NCI-H748 treated with DMSO at 0.1 percent for 48 hours (cell line): ENCODE measurements around the gene HFE.

Experiments used
- DNase-seq: peaks from one replicate; lab custom pipeline; 2025; lab: John Stamatoyannopoulos, UW

Gene HFE

DNA sequence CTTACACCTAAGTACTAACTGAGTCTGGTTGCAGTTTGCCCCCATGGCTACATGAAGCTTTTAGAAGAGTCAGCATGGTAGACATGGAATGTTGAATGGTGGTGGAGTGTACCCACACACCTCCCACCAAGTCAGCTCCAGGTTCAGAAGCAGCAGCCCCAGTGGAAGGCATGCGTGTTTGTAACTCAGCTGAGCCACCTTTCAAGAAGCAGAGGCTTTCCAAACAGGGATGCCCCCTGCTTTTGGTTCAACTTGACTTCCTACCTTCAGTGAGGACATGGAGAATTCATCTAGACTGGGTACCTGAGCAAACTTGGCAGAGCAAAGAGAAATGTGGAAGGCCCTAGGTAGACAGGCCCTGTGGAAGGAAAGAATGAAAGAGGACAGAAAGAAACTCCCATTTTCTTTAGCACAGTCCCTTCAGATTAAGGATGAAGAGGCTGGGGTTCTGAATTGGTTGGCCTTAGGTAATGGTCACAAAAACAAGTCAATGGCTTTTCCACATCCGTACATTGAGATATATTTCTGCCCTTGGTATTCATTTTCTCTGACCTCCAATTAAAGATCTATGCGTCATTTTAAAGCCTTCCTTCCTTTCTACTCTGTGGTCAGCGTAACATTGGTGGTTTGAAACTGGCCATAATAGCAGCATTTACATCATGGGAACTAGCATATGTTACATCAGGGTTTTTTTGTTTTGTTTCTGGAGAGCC is 53.2 kb downstream of the HFE start:
- DNase-seq = no peak

DNA sequence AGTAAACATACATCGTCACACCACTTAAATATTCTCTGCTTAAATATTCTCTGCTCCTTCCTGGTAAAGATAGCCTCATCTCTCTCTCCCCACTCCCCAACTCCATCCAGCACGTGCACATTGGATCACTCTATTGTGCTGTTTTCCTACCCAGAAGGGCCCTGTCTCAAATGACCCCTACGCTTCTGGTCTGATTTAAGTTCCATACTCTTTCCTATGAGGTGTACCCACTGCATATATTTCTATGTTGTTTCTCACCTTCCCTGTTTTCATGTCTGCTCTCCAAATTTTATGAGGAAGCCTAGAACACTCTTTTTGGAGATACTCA is 53.7 kb downstream of the HFE start:
- DNase-seq = no peak

GRCh38 chr6:26141378-26141904 is 54.2 kb downstream of the HFE start:
- no peak for DNase-seq

DNA sequence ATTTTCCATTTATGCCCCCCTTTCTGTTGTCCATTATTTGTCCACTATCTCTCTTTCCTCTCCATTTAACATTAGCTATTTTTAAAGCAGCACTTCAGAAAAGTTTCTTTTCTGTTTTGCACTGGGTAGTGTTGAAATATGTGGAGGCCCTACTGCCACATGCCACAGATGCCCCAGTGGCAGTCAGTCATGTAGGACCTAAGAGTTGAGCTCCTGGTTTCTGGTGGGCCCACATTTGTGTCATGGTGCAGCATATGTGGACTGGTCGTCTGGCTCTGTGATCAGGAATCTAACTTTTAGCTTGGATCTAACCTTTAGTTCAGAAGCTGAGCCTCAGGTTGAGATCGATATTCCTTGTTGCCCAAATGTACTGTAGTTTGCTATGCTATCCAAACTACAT is 54.8 kb downstream of the HFE start:
- DNase-seq = no peak
